WTC11 (cell line): Measurements from ENCODE around the gene STK32A. TPM values are rescaled to one million over a fixed set of nuclear protein-coding genes. Genes with fewer than 3 reads are reported as not detected.

Experiments used
- ATAC-seq: fragments of 200-7000 bp; cut with Tn5 transposase; 2 replicates; pipeline ENCODE4 v1.10.0; 2021; ENCODE audit warnings: mild to moderate bottlenecking, moderate library complexity
- CTCF ChIA-PET: fragments of 300-600 bp; sonication (Branson Sonifier 250); formaldehyde crosslinking; loops from one replicate; lab custom pipeline; 2021; ENCODE audit warnings: antibody characterized with exemption; lab: Charles Lee
- POLR2A ChIA-PET: fragments of 350-600 bp; sonication (Branson Sonifier 250); formaldehyde crosslinking; loops from one replicate; lab custom pipeline; 2021; ENCODE audit warnings: antibody characterized with exemption; lab: Charles Lee
- DNase-seq: peaks from one replicate; pipeline ENCODE4 v3.0.0; 2021; ENCODE audit warnings: low spot score
- H3K27ac Mint-ChIP-seq: 2 replicates; pipeline ENCODE4 v1.8.0; 2021; ENCODE audit warnings: mixed read lengths
- H3K27me3 Mint-ChIP-seq: 2 replicates; pipeline ENCODE4 v1.8.0; 2021; ENCODE audit warnings: low read depth, mild to moderate bottlenecking, moderate library complexity, mixed read lengths
- H3K36me3 Mint-ChIP-seq: 2 replicates; pipeline ENCODE4 v1.8.0; 2021; ENCODE audit warnings: mixed read lengths
- H3K4me1 Mint-ChIP-seq: 2 replicates; pipeline ENCODE4 v1.8.0; 2022; ENCODE audit warnings: mixed read lengths
- H3K4me3 Mint-ChIP-seq: 2 replicates; pipeline ENCODE4 v1.8.0; 2021; ENCODE audit warnings: mild to moderate bottlenecking, moderate library complexity, mixed read lengths
- H3K9me3 Mint-ChIP-seq: 2 replicates; pipeline ENCODE4 v1.8.0; 2021; ENCODE audit warnings: mixed read lengths
- ARID4B ChIP-seq: sonication (generic); formaldehyde crosslinking; IDR thresholded peaks from 2 replicates; pipeline ENCODE4 v1.8.0; 2023; ENCODE audit warnings: missing genetic modification reagents, mild to moderate bottlenecking, borderline replicate concordance
- ETV6 ChIP-seq: sonication (generic); formaldehyde crosslinking; IDR thresholded peaks from 2 replicates; pipeline ENCODE4 v1.8.1; 2022; ENCODE audit warnings: mild to moderate bottlenecking, missing genetic modification reagents
- FOXK1 ChIP-seq: sonication (generic); formaldehyde crosslinking; IDR thresholded peaks from 2 replicates; pipeline ENCODE4 v1.8.0; 2022; ENCODE audit warnings: mild to moderate bottlenecking, moderate library complexity, missing genetic modification reagents
- FOXP1 ChIP-seq: sonication (generic); formaldehyde crosslinking; IDR thresholded peaks from 2 replicates; pipeline ENCODE4 v1.8.0; 2022; ENCODE audit warnings: missing genetic modification reagents, mild to moderate bottlenecking, moderate library complexity, borderline replicate concordance
- GABPB1 ChIP-seq: sonication (generic); formaldehyde crosslinking; IDR thresholded peaks from 2 replicates; pipeline ENCODE4 v1.8.1; 2023; ENCODE audit warnings: mild to moderate bottlenecking, missing genetic modification reagents
- GTF2I ChIP-seq: fragments of 250-450 bp; sonication (Bioruptor Pico); conservative IDR thresholded peaks from 2 replicates; pipeline ENCODE4 v1.4.0; 2021; ENCODE audit warnings: mild to moderate bottlenecking
- HMGA2 ChIP-seq: fragments of 250-450 bp; sonication (Bioruptor Pico); IDR thresholded peaks from 2 replicates; pipeline ENCODE4 v1.4.0; 2021; ENCODE audit warnings: mild to moderate bottlenecking, moderate library complexity
- NFE2L1 ChIP-seq: sonication (generic); formaldehyde crosslinking; IDR thresholded peaks from 2 replicates; pipeline ENCODE4 v1.8.1; 2023; ENCODE audit warnings: missing genetic modification reagents
- NR1H2 ChIP-seq: sonication (generic); formaldehyde crosslinking; IDR thresholded peaks from 2 replicates; pipeline ENCODE4 v1.9.0; 2021; ENCODE audit warnings: mild to moderate bottlenecking, moderate library complexity, missing genetic modification reagents
- PRDM15 ChIP-seq: sonication (generic); formaldehyde crosslinking; IDR thresholded peaks from 2 replicates; pipeline ENCODE4 v1.8.0; 2022; ENCODE audit warnings: missing genetic modification reagents
- SMAD3 ChIP-seq: sonication (generic); formaldehyde crosslinking; IDR thresholded peaks from 2 replicates; pipeline ENCODE4 v1.8.0; 2022; ENCODE audit warnings: missing genetic modification reagents, mild to moderate bottlenecking, borderline replicate concordance
- ZNF317 ChIP-seq: sonication (generic); formaldehyde crosslinking; IDR thresholded peaks from 2 replicates; pipeline ENCODE4 v1.8.1; 2023; ENCODE audit warnings: low read depth, mild to moderate bottlenecking, moderate library complexity, missing genetic modification reagents, borderline replicate concordance
- total RNA-seq: library from RNA; stranded (reverse); gene quantifications from 3 replicates; pipeline ENCODE4 v1.2.3, GENCODE V29; 2021
- TF ChIP-seq, protein P1 (sequence below): fragments of 250-450 bp; sonication (Bioruptor Pico); IDR thresholded peaks from 2 replicates; pipeline ENCODE4 v1.9.0; 2021; ENCODE audit warnings: mild to moderate bottlenecking
- TF ChIP-seq, protein P2 (sequence below): sonication (generic); formaldehyde crosslinking; IDR thresholded peaks from 2 replicates; pipeline ENCODE4 v1.8.1; 2023; ENCODE audit warnings: mild to moderate bottlenecking, missing genetic modification reagents, borderline replicate concordance
- TF ChIP-seq, protein P3 (sequence below): sonication (generic); formaldehyde crosslinking; IDR thresholded peaks from 2 replicates; pipeline ENCODE4 v1.8.1; 2023; ENCODE audit warnings: mild to moderate bottlenecking, moderate library complexity, missing genetic modification reagents

Gene STK32A
- total RNA-seq, 1 experiment from 2014 or later = 1.7 TPM

DNA sequence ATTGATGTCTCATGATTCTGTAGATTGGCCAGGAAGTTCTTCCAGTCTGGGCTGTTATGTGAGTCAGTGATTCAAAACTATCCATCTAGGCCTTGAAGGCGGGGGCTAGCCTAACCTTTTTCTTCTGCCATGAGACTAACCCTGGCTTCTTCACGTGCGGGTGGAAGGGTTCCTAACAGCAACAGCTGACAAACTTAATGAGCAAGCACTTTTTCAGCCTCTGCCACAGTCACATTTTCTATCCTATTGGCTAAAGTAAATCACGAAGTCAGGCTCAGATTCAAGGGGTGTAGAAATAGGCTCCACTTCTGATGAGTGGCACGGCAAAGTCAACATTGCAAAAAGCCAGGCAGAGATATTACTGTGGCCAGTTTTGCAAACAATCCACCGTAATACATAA is 68.4 kb downstream of the STK32A start:
- Mint-ChIP-seq H3K27me3 (no peaks in the 10 kb centered on the region), H3K4me1 (peaks cover 21% of the 10 kb centered on the region), H3K9me3 (peaks cover 19% of the 10 kb centered on the region), H3K27ac (no peak overlapping the region), H3K4me3 (no peak overlapping the region), H3K36me3 (peaks cover 2% of the 10 kb centered on the region; the same call in 1 of the 2 replicates)
- ATAC-seq (no peak), DNase-seq (no peak)
- ChIA-PET CTCF (no interaction called here), POLR2A (no interaction called here)
- TF ChIP-seq, protein P1, sequence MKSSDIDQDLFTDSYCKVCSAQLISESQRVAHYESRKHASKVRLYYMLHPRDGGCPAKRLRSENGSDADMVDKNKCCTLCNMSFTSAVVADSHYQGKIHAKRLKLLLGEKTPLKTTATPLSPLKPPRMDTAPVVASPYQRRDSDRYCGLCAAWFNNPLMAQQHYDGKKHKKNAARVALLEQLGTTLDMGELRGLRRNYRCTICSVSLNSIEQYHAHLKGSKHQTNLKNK = no peak
- TF ChIP-seq, protein P2, sequence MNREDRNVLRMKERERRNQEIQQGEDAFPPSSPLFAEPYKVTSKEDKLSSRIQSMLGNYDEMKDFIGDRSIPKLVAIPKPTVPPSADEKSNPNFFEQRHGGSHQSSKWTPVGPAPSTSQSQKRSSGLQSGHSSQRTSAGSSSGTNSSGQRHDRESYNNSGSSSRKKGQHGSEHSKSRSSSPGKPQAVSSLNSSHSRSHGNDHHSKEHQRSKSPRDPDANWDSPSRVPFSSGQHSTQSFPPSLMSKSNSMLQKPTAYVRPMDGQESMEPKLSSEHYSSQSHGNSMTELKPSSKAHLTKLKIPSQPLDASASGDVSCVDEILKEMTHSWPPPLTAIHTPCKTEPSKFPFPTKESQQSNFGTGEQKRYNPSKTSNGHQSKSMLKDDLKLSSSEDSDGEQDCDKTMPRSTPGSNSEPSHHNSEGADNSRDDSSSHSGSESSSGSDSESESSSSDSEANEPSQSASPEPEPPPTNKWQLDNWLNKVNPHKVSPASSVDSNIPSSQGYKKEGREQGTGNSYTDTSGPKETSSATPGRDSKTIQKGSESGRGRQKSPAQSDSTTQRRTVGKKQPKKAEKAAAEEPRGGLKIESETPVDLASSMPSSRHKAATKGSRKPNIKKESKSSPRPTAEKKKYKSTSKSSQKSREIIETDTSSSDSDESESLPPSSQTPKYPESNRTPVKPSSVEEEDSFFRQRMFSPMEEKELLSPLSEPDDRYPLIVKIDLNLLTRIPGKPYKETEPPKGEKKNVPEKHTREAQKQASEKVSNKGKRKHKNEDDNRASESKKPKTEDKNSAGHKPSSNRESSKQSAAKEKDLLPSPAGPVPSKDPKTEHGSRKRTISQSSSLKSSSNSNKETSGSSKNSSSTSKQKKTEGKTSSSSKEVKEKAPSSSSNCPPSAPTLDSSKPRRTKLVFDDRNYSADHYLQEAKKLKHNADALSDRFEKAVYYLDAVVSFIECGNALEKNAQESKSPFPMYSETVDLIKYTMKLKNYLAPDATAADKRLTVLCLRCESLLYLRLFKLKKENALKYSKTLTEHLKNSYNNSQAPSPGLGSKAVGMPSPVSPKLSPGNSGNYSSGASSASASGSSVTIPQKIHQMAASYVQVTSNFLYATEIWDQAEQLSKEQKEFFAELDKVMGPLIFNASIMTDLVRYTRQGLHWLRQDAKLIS = no peak
- TF ChIP-seq NFE2L1 (CRISPR knock-in tag) = no peak
- no peak for TF ChIP-seq PRDM15 (CRISPR knock-in tag)
- TF ChIP-seq ZNF317 (CRISPR knock-in tag) = no peak
- TF ChIP-seq, protein P3, sequence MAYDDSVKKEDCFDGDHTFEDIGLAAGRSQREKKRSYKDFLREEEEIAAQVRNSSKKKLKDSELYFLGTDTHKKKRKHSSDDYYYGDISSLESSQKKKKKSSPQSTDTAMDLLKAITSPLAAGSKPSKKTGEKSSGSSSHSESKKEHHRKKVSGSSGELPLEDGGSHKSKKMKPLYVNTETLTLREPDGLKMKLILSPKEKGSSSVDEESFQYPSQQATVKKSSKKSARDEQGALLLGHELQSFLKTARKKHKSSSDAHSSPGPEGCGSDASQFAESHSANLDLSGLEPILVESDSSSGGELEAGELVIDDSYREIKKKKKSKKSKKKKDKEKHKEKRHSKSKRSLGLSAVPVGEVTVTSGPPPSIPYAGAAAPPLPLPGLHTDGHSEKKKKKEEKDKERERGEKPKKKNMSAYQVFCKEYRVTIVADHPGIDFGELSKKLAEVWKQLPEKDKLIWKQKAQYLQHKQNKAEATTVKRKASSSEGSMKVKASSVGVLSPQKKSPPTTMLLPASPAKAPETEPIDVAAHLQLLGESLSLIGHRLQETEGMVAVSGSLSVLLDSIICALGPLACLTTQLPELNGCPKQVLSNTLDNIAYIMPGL (CRISPR knock-in tag) = no peak

- peaks cover 19% of the 10 kb centered on the region for H3K9me3 Mint-ChIP-seq
- no peak for TF ChIP-seq FOXP1 (CRISPR knock-in tag)
- no peak for TF ChIP-seq ETV6 (CRISPR knock-in tag)
- no peak for TF ChIP-seq NR1H2 (CRISPR knock-in tag)
- TF ChIP-seq ARID4B (CRISPR knock-in tag) = no peak
- no peak for TF ChIP-seq GABPB1
- no peak for TF ChIP-seq GTF2I
- TF ChIP-seq FOXK1 = no peak
- no peak for TF ChIP-seq SMAD3 (CRISPR knock-in tag)
- TF ChIP-seq HMGA2 = no peak
- peaks cover 2% of the 10 kb centered on the region; the same call in 1 of the 2 replicates for H3K36me3 Mint-ChIP-seq
- peaks cover 21% of the 10 kb centered on the region for H3K4me1 Mint-ChIP-seq
- ChIA-PET CTCF (interaction anchor here (1.5 kb wide), 1 partner anchor 274 kb away, joined by 3 read pairs; no protein-coding TSS in a partner anchor), POLR2A (interaction anchor here (0.5 kb wide), 2 partner anchors 9 to 70 kb away, joined by 3 read pairs; no protein-coding TSS in a partner anchor)
- H3K27me3 Mint-ChIP-seq = no peaks in the 10 kb centered on the region
- no peak for ATAC-seq
- H3K27ac Mint-ChIP-seq = 0 out of 2 replicates have a peak overlapping the region, but pooled peaks have one; percentile 7
- no peak for DNase-seq
- no peak overlapping the region for H3K4me3 Mint-ChIP-seq
These were observed 69.2 kb downstream of the STK32A start for GRCh38 chr5:147303976-147304375.
